ENCODE data around the gene BPIFB2.
"Not testable (repeated sequence)": the region's sequence is repeated elsewhere in the genome, so short reads cannot be mapped to it uniquely, and the experiment has no call there.

The BPIFB2 gene

DNA sequence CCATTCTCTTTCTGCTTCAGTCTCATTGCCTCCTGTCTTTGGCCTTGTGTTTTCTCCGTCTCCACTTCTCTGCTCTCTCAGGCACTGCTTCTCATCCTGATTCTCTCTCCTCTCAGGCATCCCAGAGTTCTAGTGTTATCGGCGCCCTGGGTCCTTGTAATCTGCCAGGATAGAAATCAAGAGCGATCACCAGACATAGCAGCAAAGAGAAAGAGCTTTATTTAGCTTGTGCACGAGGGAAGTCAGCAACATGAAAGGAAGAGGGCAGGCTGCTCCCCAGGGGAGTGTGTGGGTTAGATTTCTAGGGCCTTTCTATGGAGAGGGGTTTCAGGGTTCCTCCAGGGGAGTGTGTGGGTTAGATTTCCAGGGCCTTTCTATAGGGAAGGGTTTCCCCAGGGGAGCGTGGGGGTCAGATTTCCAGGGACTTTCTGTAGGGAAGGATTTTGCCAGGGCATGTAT lies 35.8 kb upstream of the BPIFB2 start:
- no peak for DNase-seq

DNA sequence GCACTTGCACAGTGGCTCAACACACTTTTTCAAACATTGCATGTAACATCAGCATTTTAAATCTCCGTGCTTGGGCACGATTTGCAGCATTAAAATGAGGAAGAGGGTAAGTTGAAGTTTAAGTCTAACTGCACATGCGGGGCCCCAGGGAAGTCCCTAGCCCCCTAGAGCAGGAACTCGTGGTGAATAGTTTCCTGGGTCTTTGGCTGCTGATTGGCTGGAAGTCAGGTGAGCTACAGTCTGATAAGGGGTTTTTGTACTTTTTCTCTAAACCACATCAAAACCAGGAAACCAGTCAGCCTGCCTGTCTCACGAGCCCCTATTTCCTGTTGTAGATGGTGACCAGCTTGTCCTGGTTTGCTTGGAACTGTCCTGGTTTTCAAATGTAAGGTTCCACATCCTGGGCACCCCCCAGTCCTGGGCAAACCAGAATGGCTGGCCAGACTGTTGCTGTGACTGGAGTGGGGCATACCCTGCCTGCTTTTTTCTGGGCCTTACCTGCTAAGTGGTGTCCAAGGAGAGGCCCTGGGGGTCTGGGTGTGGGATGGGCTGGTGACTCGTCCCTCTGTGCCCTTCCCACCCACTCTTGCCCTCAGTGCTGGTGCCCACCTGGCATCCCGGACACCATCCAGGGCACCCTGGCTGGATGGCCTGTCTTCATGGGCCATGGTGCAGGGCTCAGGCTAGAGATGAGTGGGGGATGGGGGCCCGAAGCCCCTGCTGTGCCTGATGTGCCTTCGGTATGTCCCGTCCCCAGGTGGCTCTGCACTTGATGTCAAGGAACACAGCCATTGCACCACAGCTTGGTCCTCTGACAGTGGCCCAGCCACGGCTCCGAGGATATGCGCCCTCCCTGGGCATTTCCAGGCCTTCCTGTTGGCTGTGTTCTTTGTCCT lies 35.1 kb upstream of the BPIFB2 start:
- DNase-seq: no peak

DNA sequence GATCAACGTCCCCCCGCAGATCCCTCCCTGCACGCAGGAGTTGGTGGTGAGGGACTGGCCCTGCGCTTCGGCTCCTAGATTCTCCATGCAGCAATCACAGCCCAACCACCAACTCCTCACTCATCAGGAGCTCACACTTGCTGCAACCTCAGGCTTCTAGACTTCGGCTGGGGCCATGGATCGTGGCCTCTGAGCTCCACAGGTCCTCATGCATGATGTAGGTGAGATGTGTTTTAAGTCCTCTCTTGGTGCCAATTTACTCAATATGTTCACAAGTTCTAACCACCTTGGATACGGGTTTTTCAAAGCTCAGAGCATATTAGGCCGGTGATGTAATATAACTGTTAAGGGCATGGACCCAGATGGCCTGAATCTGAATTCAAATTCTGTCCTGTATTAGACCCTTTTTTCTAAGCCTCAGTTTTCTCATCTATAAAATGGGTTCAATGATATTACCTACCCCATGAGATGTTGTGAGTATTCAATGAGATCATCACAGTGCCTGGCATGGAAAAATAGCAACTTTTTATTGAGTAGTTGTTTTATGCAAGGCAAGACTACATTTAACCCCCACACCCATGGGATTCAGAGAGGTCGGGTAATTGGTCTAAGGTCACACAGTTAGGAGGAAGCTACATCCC lies 34.3 kb upstream of the BPIFB2 start:
- DNase-seq: no peak

DNA sequence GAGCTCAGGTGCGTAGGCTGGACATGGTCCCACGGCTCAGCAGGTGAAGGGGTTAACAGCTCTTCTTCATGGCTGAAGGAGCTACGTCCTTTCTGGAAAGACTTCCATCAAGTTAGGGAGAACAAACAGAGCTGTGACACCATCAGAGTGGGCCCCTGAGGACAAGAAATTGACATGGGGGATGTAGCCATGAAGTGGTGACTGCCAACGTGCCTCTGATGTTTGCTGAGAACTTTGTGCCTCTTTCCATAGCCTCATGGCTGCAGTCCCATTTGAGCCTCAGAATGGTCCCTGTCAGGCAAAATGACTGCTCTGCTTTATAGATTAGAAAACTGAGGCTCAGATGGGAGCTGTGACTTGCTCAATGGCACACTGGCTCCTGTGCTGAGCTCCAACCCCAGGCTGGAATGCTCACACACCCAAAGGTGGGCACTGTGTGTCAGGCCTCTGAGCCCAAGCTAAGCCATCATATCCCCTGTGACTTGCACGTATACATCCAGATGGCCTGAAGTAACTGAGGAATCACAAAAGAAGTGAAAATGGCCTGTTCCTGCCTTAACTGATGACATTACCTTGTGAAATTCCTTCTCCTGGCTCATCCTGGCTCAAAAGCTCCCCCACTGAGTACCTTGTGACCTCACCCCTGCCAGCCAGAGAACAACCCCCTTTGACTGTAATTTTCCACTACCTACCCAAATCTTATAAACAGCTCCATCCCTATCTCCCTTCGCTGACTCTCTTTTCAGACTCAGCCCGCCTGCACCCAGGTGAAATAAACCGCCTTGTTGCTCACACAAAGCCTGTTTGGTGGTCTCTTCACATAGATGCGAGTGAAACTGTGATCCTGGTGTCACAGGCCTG lies 33.1 kb upstream of the BPIFB2 start:
- not testable (repeated sequence) for DNase-seq

DNA sequence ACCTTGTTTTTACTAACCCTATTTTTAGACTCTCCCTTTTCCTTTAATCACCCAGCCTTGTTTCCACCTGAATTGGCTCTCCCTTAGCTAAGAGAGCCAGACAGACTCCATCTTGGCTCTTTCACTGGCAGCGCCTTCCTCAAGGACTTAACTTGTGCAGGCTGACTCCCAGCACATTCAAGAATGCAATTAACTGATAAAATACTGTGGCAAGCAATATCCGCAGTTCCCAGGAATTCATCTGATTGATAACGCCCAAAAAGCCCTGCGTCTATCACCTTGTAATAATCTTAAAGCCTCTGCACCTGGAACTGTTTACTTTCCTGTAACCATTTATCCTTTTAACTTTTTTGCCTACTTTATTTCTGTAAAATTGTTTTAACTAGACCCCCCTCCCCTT lies 32.4 kb upstream of the BPIFB2 start:
- not testable (repeated sequence) for DNase-seq

DNA sequence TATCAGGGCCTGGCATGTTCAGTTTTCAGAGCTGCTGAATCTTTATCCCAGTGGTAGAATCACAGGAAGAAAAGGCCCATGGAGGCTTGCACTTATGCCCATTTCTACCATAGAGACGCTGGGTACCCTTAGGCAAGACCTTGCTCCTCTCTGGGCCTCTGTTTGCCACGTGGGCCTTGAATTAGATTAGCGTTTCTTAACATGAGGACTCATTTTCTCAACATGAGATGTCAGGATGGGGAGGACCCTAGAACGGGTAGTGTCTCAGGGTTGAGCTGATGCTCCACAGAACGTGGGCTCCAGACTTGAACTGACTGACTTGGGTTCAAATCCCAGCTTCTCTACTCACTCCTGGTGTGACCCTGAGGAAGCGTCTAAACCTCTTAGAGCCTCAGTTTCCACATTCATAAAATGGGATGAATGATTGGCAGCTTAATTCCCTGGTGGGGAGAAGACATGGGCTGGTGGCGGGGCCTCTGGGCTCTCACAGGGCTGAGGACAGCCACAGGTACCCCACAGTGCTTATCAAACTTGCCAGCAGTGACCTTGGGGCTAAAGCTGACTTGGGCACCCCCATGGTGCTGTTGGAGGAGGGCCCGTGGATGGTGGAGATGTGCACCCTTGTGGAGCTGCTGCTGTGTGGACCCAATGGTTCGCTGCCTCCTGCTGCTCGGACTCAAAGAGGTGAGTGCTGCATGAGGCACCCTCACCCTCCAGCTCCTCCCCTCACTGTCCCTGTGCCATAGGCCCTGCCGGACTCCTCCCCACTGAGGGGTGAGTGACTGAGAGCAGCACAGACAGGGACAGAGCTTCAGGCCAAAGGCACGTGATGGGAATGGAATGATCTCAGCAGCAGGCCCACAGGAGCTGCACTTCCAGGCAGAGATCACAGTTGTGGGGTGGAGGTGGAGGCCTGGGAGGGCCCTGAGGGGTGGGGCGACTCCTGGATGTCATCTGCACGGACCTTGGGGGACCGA lies 31.5 kb upstream of the BPIFB2 start:
- DNase-seq: no peak

DNA sequence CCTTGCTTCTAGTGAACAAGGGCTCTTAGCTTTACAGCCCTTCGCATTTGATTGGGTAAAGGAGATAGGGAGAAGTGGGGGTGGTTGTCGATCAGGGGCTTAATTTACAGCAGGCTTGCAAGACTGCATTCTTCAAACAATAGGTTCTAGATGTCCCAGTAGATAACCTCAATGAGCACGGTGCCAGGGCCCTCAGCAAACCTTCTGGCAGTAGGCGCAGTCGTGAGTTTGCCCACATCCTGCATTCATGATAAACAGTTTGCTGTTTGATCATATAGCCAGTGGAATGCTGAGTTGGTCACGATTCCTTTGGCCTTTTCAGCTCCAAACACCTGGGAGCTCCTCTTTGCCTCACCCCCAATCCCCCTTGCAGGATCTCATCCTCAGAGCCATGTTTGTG lies 30.8 kb upstream of the BPIFB2 start:
- no peak for DNase-seq

DNA sequence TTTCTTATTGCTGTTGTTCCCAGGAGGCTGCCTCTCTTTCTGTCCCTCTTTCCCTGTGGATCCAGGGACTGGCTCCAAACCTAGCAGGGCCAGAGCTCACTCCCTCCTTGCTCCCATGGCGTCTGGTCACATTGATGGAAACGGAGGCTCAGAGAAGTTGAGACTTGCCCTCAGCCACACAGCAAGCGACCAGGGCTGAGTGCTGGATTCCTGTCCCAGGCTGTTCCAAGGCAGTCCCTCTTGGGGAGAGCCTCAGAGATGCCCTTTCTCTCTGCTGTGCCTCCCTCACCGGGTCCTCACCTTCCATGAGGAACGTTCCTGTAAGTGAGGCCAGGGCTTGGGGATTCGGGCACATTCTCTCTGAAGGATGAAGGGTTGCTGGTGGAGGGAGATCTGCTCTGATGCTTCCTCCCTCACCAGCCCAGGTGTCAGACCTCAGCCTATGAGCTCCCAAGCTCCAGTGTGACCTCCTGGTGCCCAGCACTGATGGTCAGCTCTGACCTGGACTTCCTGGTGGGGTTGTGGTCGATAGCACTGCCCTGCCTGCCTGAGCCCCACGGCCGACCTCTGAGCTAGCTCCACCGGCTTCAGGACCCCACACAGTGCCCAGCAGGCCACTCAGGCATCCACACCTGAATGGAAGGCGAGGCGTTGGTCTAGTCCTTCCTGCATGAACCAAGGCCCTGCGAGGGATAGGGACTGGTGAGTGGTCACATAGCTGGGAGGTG lies 30.1 kb upstream of the BPIFB2 start:
- DNase-seq: no peak

DNA sequence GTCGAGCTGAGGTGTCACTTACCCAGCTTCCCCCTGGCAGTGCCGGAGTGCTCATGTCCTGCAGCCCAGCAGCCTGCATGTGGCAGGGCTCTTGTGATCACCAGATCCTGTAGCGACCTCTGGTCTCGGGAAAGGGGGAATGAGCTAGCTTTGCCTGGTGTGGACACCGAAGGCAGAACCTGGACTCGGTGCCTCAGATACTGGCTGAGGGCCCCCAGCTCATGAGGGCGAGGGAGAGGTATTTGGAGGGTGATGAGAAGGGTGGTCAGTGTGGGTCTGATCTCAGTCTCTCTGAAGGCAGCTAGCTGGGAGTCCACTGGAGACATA lies 29.5 kb upstream of the BPIFB2 start:
- no peak for DNase-seq

DNA sequence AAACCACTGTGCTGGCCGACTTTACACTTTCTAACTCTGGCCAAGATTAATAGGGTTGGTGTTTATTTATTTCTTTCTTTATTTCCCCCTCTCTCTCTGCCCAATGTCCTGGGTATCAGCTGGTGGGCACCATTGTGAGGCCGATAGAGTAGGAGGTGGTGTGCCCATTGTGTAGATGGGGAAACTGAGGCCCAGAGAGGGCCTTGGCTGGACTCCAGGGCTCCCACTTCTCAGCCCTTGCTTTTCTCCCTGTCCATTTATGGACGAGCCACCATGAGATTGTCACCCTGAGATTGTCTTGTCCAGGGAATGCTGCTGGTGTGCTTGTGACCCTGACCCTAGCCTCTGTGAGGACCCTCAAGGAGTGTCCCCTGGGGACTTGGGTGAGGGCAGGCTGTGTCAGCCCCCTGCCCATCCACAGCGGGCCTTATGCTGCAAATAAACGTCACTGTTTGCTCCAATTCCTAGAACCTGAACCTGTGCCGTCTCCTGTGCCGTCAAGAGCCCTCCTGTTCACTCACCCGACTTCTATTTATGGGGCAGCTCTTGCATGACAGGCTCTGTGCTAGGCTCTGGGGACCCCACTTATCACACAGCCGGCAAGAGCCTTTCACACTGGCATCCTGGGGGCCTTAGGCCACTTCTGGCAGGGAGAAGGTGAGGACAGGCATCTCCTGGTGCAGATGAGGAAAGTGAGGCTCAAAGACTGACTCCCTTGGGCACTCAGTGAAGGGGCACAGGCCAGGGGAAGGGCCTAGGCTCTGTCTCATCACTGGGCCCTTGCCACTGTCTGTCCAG lies 28.1 kb upstream of the BPIFB2 start:
- DNase-seq: no peak

DNA sequence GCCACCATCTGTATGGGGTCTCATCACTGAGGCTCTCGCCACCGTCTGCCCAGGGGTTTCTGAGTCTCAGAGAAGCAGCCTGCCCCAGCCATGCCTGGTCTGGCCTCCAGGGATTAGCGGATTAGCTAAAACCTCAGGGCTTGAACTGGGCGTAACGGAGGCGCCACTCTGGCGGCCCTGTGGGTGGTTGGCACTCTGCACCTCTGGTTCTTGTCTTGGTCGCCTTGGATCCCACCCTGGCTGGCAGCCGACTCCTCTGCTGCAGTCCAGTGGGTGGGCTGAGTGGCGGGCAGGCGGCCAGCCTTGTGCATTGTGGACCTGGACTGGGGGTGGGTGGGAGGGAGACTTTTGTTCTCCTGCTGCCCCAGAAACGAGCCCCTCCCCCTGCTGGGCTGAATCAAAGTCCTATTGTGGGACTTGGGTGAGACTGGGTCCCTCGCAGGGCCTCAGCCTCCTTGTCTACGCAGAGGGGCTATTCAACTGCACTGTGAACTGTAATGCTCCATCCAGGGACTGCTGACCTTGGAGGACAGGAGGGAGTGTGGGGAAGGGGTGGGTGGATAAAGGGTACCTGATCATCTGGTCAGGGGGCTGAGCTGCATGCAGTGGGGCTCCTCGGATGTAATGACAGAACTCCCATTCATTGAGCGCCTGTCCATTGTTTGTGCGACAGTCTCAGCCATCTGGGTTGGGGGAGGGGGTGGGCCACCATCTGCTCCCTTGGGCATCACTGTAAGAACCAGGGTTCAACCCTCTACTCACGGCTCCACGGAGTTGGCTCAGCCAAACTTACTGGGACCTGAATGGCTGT lies 27.2 kb upstream of the BPIFB2 start:
- peak; percentile 33 for DNase-seq

DNA sequence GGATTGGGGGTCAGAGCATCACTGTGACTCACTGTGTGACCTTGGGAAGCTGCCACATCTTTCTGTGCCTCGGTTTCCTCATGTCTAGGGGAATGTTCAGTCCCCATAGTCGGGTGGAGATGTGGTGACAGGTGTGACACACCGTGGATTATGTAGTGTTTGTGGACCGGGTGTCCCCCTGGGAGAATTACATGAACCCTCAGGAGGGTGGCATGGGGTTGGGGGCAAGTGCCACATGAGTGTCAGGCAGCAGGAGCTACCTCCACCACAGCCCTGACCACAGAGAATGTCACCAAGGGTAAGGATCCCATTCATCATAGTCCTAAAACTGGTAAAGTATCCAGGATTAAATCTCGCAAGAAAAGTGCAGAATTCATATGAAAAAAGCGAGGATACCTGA lies 26.5 kb upstream of the BPIFB2 start:
- DNase-seq: no peak

DNA sequence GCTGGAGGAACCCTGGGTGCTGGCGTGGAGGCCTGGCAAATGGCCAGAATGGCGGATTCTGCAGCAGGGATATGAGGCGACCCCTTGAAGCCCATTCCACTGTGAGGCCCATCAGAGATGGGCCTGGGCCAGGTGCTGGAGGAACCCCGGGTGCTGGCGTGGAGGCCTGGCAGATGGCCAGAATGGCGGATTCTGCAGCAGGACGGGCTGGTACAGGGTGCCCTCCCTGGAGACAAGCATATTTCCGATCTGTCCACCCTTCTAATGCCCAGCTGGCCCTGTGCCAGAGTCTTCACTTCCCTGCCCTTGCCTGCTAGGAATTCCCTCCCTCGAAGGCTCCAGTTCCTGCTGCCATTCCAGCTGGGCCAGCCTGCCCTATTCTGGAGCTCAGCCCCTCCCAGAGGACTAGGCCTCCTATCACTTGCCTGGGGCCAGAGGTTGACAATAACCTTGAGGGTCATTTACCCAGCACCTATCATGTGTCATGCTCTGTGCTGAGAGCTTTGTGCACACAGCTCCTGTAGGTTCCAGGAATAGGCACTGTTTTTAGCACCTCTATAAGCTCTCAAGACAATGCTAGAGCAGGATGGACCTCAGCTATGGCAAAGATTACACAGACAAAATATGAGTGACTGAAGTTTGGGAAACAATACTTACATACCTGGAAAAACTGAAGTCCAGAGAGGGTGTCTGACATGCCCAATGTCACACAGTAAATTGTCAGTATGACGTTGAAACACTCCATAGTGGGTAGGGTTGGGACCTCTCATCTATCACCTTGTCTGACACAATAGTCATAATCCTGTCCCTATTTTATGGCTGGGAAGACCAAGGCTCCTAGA lies 24.7 kb upstream of the BPIFB2 start:
- no peak for DNase-seq

DNA sequence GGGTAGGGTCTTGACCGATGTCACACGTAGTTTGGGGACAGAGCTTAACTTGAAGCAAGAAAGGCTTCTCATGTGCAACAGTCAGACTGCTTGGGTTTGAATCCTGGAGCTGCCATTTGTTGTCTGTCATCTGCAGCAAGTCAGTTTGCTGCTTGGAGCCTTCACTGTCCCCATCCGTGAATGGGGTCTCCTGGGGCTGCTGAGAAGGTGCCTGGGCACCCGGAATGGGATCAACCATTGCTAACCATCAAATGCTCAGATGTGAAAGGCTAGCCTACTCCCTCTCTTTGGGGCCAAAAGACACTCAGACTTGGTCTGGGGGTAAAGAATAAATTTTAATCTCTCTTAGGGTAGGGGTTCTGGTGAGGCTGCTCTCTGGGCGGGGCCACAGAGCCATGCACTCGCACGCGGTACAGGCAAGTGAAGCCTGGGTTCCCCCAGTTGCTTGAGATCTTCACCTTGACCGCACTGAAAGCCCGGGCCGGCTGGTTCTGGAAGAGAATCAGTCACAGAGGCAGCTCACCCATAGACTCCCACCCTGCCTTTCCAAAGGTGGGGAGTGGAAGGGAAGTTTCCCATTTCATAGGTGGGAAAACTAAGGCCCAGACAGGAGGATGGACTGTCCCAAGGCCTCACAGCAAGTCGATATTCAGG lies 23.9 kb upstream of the BPIFB2 start:
- DNase-seq: no peak

DNA sequence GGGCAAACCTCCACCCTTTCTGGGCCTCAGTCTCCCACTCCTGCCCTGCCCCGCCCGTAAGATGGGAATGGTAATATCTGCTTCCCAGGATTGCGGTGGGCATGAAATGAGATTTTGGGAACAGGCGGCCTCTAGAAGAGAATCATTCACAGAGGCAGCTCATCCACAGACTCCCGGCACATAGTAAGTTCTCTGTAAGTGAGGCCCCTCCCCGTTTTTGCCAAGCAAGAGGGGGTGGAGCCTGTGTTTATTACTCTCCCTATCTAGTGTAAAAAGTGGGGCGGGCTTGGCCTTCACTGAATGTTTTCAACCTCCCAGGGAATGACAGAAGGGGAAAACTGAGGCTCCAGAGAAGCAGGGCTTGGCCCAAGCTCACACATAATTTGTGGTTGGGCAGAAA lies 23.3 kb upstream of the BPIFB2 start:
- no peak for DNase-seq

DNA sequence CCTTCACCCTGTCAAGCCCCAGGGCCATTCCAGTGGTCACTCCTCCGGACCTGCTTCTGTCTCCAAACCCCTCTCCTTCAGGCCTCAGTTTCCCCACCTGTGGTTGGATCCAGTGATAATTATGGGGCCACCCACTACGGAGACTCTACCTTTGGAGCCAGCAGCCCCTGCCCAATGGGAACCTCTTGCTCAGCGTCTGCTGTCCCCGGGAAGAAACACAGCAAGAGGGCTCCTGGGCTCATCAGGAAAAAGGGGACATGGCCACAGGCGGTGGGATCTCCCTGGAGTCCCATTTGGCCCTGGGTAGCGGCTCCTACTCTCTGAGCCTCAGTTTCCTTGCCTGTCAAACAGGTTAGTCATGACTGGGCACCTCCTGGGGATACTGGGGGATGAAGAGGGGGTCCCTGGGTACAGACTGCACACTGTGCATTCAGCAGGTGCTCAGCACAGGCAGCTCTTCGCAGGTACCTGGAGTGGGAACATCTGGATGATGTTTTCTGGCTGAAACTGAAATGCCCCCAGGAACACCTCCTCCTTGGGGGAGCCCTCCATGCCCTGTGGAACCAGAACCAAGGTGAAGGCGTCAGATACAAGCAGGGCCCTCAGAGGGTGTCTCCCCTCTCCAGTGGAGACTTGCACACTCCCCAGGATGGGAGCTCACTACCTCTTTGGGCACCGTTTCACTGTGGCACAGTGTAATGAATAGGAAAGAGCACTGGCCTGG lies 22.7 kb upstream of the BPIFB2 start:
- no peak for DNase-seq

DNA sequence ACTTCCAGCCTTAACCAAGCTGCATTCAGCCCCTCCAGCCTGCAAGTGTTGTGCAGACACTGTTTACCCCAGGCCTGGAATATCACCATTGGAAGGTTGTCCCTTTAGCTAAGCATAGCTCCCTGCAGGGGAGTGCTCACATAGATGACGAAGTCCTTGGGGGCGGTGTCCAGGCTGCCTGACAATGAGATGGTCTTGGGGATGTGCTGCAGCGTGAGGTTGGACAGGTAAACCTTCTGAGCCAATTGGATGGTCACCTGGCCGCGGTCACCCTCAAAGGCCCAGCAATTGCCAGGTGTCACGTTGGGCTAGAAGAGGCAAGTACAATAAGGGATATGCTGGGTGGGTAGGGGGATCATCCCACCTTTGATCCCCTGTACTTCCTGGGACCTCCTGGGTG lies 21.9 kb upstream of the BPIFB2 start:
- no peak for DNase-seq

Measured in NCI-H1694 (cell line).